ENCODE data around the gene TGFBR3. TPM values are rescaled to one million over a fixed set of nuclear protein-coding genes. Genes with fewer than 3 reads are reported as not detected.

TGFBR3 gene
- polyA plus RNA-seq, 1 experiment = 8.2 TPM

DNA sequence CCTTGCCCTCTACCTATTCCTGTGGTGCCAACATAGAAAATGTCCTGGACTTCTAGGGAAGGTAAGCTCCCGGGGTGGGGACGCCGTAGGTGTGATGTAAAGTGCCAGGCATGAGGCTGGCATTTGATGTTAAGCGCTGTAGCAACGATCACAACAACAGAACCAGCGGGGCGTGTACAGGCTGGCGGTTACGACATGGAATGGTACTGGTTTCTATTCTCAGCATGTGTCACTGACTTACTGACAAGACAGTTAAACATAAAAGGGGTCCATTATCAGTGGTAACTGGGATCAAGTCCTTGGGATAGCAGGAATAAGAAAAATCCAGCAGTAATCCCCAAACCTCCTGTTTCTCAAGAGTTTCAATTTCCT is 58.9 kb downstream of the TGFBR3 start:
- no peaks in the 10 kb centered on the region for H3K36me3 ChIP-seq (ENCODE audit: control insufficient read depth, insufficient read depth, low read length)
- no peak for TF ChIP-seq CTCF (IDR thresholded peaks at IDR 0.05; ENCODE audit: insufficient read depth, low read depth, low read length)
- H3K4me3 ChIP-seq (ENCODE audit: low read depth, low read length) = no peak overlapping the region
- DNase-seq (ENCODE audit: low read depth) = no peak
- POLR2A ChIA-PET = no interaction called here
- H3K27me3 ChIP-seq (ENCODE audit: control insufficient read depth, insufficient read depth, low read length) = no peaks in the 10 kb centered on the region
- CTCF ChIA-PET = no interaction called here

DNA sequence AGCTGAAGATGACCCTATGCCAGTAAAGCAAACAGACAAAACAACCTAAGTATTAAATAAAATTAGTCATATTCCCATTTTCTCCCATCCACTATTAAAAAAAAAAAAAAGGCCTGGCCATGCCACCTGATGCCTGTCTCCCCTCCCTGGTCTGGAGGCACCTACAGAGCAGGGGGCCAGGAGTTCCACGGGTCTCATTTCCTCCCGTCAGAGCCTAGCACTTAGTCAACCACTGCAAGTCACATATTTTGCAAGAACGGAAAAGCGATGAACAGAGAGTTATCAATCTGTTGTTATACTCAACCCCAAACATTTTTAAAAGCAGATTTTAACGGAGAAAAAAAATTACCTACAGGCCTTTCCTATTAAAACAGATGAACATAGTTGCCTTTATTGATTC is 59.3 kb downstream of the TGFBR3 start:
- no peak overlapping the region for H3K4me3 ChIP-seq (ENCODE audit: low read depth, low read length)
- ChIA-PET CTCF (interaction anchor here (0.9 kb wide), 1 partner anchor 37 kb away, joined by 3 read pairs; no protein-coding TSS in a partner anchor), POLR2A (no interaction called here)
- H3K36me3 ChIP-seq (ENCODE audit: control insufficient read depth, insufficient read depth, low read length) = no peaks in the 10 kb centered on the region
- no peaks in the 10 kb centered on the region for H3K27me3 ChIP-seq (ENCODE audit: control insufficient read depth, insufficient read depth, low read length)
- TF ChIP-seq CTCF (IDR thresholded peaks at IDR 0.05; ENCODE audit: insufficient read depth, low read depth, low read length) = no peak
- DNase-seq (ENCODE audit: low read depth) = no peak

DNA sequence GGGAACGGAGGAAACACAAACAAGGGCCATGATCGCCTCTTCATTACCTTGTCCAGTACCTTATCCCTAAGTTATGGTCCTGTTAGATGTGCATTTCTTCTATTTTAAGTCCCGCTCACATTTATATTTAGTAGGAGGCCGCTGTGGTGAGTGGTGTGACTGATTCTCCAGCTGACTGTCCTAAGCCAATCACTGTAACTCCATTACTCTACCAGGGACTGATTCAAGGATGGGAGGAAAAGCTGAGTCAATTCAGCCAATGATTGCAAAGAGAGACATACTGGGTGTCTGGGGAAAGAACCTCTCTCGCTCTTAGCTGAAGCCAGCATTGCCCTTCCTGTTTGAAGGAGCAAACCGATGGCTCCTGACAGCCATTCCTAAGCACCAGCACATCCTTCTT is 59.7 kb downstream of the TGFBR3 start:
- H3K4me3 ChIP-seq (ENCODE audit: low read depth, low read length) = no peak overlapping the region
- TF ChIP-seq CTCF (IDR thresholded peaks at IDR 0.05; ENCODE audit: insufficient read depth, low read depth, low read length) = no peak
- H3K27me3 ChIP-seq (ENCODE audit: control insufficient read depth, insufficient read depth, low read length) = no peaks in the 10 kb centered on the region
- CTCF ChIA-PET = interaction anchor here (0.9 kb wide), 1 partner anchor 37 kb away, joined by 3 read pairs; no protein-coding TSS in a partner anchor
- no peaks in the 10 kb centered on the region for H3K36me3 ChIP-seq (ENCODE audit: control insufficient read depth, insufficient read depth, low read length)
- POLR2A ChIA-PET = no interaction called here
- DNase-seq (ENCODE audit: low read depth) = no peak

DNA sequence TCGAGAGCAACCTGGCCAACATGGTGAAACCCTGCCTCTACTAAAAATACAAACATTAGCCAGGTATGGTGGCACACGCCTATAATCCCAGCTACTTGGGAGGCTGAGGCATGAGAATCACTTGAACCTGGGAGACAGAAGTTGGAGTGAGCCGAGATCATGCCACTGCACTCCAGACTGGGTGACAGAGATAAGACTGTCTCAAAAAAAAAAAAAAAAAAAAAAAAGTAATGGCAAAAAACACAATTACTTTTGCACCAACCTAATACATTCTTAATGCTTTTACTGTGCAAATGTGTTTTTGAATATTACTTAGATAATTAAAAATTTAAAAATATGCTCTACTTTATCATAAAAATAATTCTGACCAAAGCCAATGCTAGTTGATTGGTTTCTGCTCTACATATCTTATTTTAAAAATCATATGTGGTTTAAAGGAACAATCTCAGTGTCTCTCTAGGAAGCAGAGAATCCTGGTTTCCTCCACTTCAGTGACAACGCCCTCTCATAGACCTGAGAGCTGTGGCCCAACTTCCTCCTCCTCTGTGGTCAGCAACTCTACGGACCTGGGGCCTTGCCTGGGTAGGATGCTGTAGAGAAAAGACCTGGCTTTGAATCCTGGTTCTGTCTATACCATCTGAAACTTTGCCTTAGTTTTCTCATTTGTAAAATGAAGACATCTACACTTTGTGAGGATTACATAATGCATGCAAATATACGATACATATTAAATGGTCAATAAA is 64.7 kb downstream of the TGFBR3 start:
- DNase-seq (ENCODE audit: low read depth) = no peak
- no peak overlapping the region for H3K4me3 ChIP-seq (ENCODE audit: low read depth, low read length)
- no peaks in the 10 kb centered on the region for H3K27me3 ChIP-seq (ENCODE audit: control insufficient read depth, insufficient read depth, low read length)
- H3K36me3 ChIP-seq (ENCODE audit: control insufficient read depth, insufficient read depth, low read length) = no peaks in the 10 kb centered on the region
- CTCF ChIA-PET = interaction anchor here (1.6 kb wide), 1 partner anchor 9 kb away, joined by 5 read pairs; no protein-coding TSS in a partner anchor
- TF ChIP-seq CTCF (IDR thresholded peaks at IDR 0.05; ENCODE audit: insufficient read depth, low read depth, low read length) = no peak
- POLR2A ChIA-PET = no interaction called here

- TF ChIP-seq CTCF (IDR thresholded peaks at IDR 0.05; ENCODE audit: insufficient read depth, low read depth, low read length) = no peak
- Histone ChIP-seq H3K4me3 (ENCODE audit: low read depth, low read length) (no peak overlapping the region), H3K36me3 (ENCODE audit: control insufficient read depth, insufficient read depth, low read length) (no peaks in the 10 kb centered on the region), H3K27me3 (ENCODE audit: control insufficient read depth, insufficient read depth, low read length) (no peaks in the 10 kb centered on the region)
- no peak for DNase-seq (ENCODE audit: low read depth)
- POLR2A ChIA-PET = interaction anchor here (0.5 kb wide), 1 partner anchor 61 kb away, joined by 3 read pairs; no protein-coding TSS in a partner anchor
- CTCF ChIA-PET = interaction anchor here (0.7 to 2.9 kb wide), 4 partner anchors 9 to 26 kb away, joined by 3 to 14 read pairs (median 4); no protein-coding TSS in a partner anchor
These were observed 66.7 kb downstream of the TGFBR3 start for GRCh38 chr1:91819038-91819788.
